NT2/D1 (cell line): ENCODE results near the gene ADAMTS7.

Experiments used
- DNase-seq: peaks from one replicate; pipeline ENCODE4 v3.0.0-alpha.2; 2011; ENCODE audit warnings: low read depth, low spot score
- H3K27me3 ChIP-seq: 2 replicates; pipeline ENCODE4 v1.6.0; 2011; ENCODE audit warnings: mild to moderate bottlenecking; ENCODE audit not compliant: insufficient read length, insufficient read depth
- H3K36me3 ChIP-seq: 2 replicates; pipeline ENCODE4 v1.6.1; 2011; ENCODE audit warnings: mild to moderate bottlenecking, low read length, mixed read lengths; ENCODE audit not compliant: insufficient read depth, insufficient read length
- H3K4me1 ChIP-seq: 2 replicates; pipeline ENCODE4 v1.5.1; 2011; ENCODE audit not compliant: insufficient read depth, insufficient read length
- H3K4me3 ChIP-seq: 2 replicates; pipeline ENCODE4 v1.5.1; 2011; ENCODE audit warnings: low read depth; ENCODE audit not compliant: insufficient read length
- H3K9ac ChIP-seq: 2 replicates; pipeline ENCODE4 v1.6.0; 2011; ENCODE audit warnings: low read depth; ENCODE audit not compliant: insufficient read length
- H3K9me3 ChIP-seq: 2 replicates; pipeline ENCODE4 v1.5.1; 2011; ENCODE audit warnings: mild to moderate bottlenecking, low read length; ENCODE audit not compliant: insufficient read depth
- SUZ12 ChIP-seq: IDR thresholded peaks from 2 replicates; pipeline ENCODE4 v1.6.1; 2011; ENCODE audit not compliant: insufficient read length, insufficient read depth; ENCODE audit errors: extremely low read depth
- YY1 ChIP-seq: IDR thresholded peaks from 2 replicates; pipeline ENCODE4 v1.6.1; 2011; ENCODE audit not compliant: insufficient read length, insufficient read depth
- ZNF274 ChIP-seq: IDR thresholded peaks from 2 replicates; pipeline ENCODE4 v1.6.1; 2011; ENCODE audit warnings: mild to moderate bottlenecking, low read depth, low read length

ADAMTS7 gene

DNA sequence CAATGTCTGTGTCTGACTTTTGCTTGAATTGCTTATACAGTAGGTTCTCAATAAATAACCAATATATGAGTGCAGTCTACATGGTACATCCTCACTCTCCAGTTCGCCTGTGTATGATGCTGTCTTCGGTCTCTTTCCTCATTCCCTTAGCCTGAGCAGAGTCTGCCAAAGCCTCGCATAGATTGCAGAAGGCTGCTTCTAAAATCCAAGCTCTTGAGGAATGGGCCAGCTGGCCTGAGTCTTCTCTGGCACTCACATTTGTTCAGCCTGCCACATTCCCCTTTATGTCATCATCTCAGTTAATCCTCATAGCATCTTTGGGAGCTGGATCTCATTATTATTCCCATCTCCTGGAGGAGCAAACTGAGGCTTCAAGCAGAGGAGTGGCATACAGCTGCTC, 27.2 kb upstream of the ADAMTS7 start:
- Histone ChIP-seq H3K4me1 (peaks cover 6% of the 10 kb centered on the region), H3K36me3 (no peaks in the 10 kb centered on the region)
- DNase-seq: no peak

GRCh38 chr15:78837543-78837942, 26.3 kb upstream of the ADAMTS7 start:
- peaks cover 6% of the 10 kb centered on the region for H3K4me1 ChIP-seq
- TF ChIP-seq SUZ12: no peak
- TF ChIP-seq ZNF274: no peak
- no peak for TF ChIP-seq YY1

More for the DNA sequence above, 27.2 kb upstream of the ADAMTS7 start:
- no peak for TF ChIP-seq ZNF274
- no peak for TF ChIP-seq SUZ12
- TF ChIP-seq YY1: no peak
- Histone ChIP-seq H3K27me3 (no peaks in the 10 kb centered on the region), H3K4me3 (no peak overlapping the region), H3K9ac (no peak overlapping the region), H3K9me3 (no peaks in the 10 kb centered on the region)

GRCh38 chr15:78837131-78837530, 25.9 kb upstream of the ADAMTS7 start:
- Histone ChIP-seq H3K36me3 (no peaks in the 10 kb centered on the region), H3K9me3 (no peaks in the 10 kb centered on the region), H3K27me3 (no peaks in the 10 kb centered on the region), H3K4me3 (no peak overlapping the region), H3K9ac (no peak overlapping the region), H3K4me1 (peaks cover 6% of the 10 kb centered on the region)
- DNase-seq: no peak
- no peak for TF ChIP-seq YY1
- no peak for TF ChIP-seq ZNF274
- TF ChIP-seq SUZ12: no peak

More at GRCh38 chr15:78837543-78837942, 26.3 kb upstream of the ADAMTS7 start:
- Histone ChIP-seq H3K4me3 (no peak overlapping the region), H3K9ac (no peak overlapping the region), H3K36me3 (no peaks in the 10 kb centered on the region), H3K9me3 (no peaks in the 10 kb centered on the region), H3K27me3 (no peaks in the 10 kb centered on the region)
- no peak for DNase-seq

- TF ChIP-seq ZNF274: no peak
- TF ChIP-seq SUZ12: no peak
- no peak for TF ChIP-seq YY1
- peaks cover 6% of the 10 kb centered on the region for H3K4me1 ChIP-seq
- no peak for DNase-seq
- H3K9me3 ChIP-seq: no peaks in the 10 kb centered on the region
- H3K27me3 ChIP-seq: no peaks in the 10 kb centered on the region
- no peak overlapping the region for H3K9ac ChIP-seq
- no peak overlapping the region for H3K4me3 ChIP-seq
- H3K36me3 ChIP-seq: no peaks in the 10 kb centered on the region
Observed at GRCh38 chr15:78836333-78836732, 25.1 kb upstream of the ADAMTS7 start.

- Histone ChIP-seq H3K36me3 (no peaks in the 10 kb centered on the region), H3K9ac (no peak overlapping the region), H3K4me3 (no peak overlapping the region), H3K27me3 (no peaks in the 10 kb centered on the region), H3K9me3 (no peaks in the 10 kb centered on the region), H3K4me1 (peaks cover 3% of the 10 kb centered on the region)
- DNase-seq: no peak
- no peak for TF ChIP-seq YY1
- TF ChIP-seq ZNF274: no peak
- no peak for TF ChIP-seq SUZ12
Observed at GRCh38 chr15:78831229-78832207, 20.3 kb upstream of the ADAMTS7 start.

- TF ChIP-seq ZNF274: no peak
- TF ChIP-seq YY1: no peak
- no peak for TF ChIP-seq SUZ12
- no peaks in the 10 kb centered on the region for H3K36me3 ChIP-seq
- H3K9me3 ChIP-seq: no peaks in the 10 kb centered on the region
- no peaks in the 10 kb centered on the region for H3K27me3 ChIP-seq
- no peak overlapping the region for H3K9ac ChIP-seq
- H3K4me3 ChIP-seq: no peak overlapping the region
- DNase-seq: no peak
- H3K4me1 ChIP-seq: peaks cover 3% of the 10 kb centered on the region
Observed at GRCh38 chr15:78830514-78831228, 19.4 kb upstream of the ADAMTS7 start.

- Histone ChIP-seq H3K4me1 (peaks cover 3% of the 10 kb centered on the region), H3K4me3 (no peak overlapping the region), H3K9ac (no peak overlapping the region), H3K9me3 (no peaks in the 10 kb centered on the region), H3K27me3 (no peaks in the 10 kb centered on the region), H3K36me3 (no peaks in the 10 kb centered on the region)
- no peak for DNase-seq
- TF ChIP-seq ZNF274: no peak
- no peak for TF ChIP-seq SUZ12
- TF ChIP-seq YY1: no peak
Observed at GRCh38 chr15:78828920-78829319, 17.7 kb upstream of the ADAMTS7 start.
